Kidney epithelial cell (primary cell): Measurements from ENCODE around the gene GALNT9. TPM values are rescaled to one million over a fixed set of nuclear protein-coding genes. Genes with fewer than 3 reads are reported as not detected.
"Not testable (repeated sequence)": the region's sequence is repeated elsewhere in the genome, so short reads cannot be mapped to it uniquely, and the experiment has no call there.

Experiments
- DNase-seq: peaks from one replicate; pipeline ENCODE4 v3.0.0-alpha.2; 2010; ENCODE audit warnings: low read depth
- H3K27me3 ChIP-seq: 2 replicates; pipeline ENCODE4 v1.6.0; 2011; ENCODE audit warnings: low read length; ENCODE audit not compliant: control insufficient read depth, insufficient read depth
- H3K36me3 ChIP-seq: 2 replicates; pipeline ENCODE4 v1.5.1; 2011; ENCODE audit warnings: low read length; ENCODE audit not compliant: control insufficient read depth, insufficient read depth
- H3K4me3 ChIP-seq: 2 replicates; pipeline ENCODE4 v1.5.1; 2011; ENCODE audit warnings: low read depth, mild to moderate bottlenecking, control low read depth, low read length
- CTCF ChIP-seq: IDR thresholded peaks from 2 replicates; pipeline ENCODE4 v1.5.1; 2011; ENCODE audit warnings: mild to moderate bottlenecking, moderate library complexity, low read length, control low read depth, inconsistent platforms; ENCODE audit not compliant: insufficient read depth, poor library complexity, severe bottlenecking
- total RNA-seq: library from RNA; depleted of rRNA; stranded (reverse); fragments of >200 nt; gene quantifications from 2 replicates; pipeline ENCODE4 v1.2.3, GENCODE V29; 2015

GALNT9 gene
- total RNA-seq, 1 donor from 2014 or later, result 1.5 TPM

GRCh38 chr12:132359971-132360370, 30.6 kb upstream of the GALNT9 start:
- Histone ChIP-seq H3K27me3 (peaks cover 2% of the 10 kb centered on the region), H3K4me3 (no peak overlapping the region), H3K36me3 (no peaks in the 10 kb centered on the region)
- no peak for DNase-seq
- TF ChIP-seq CTCF, result no peak

DNA sequence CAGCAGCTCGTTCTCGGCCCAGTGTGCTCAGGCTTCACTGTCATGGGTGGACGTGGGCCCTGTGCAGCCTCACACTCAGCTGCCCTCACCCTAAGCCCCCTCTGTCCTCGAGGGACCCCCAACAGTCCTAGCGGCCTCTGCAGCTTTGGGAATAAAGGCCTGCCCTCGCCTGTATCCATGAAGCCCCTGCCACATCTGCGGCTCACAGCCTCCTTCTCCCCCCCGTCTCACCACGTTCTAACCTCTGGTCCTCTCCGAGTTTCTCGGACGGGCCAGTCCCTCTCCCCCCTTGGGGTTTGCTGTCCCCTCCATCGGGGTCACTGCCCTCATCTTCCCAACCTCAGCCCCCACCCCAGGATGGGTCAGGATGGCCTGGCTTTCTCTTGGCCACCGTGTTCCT, 30.2 kb upstream of the GALNT9 start:
- Histone ChIP-seq H3K36me3 (no peaks in the 10 kb centered on the region), H3K4me3 (no peak overlapping the region), H3K27me3 (peaks cover 2% of the 10 kb centered on the region)
- no peak for TF ChIP-seq CTCF
- DNase-seq, result no peak

DNA sequence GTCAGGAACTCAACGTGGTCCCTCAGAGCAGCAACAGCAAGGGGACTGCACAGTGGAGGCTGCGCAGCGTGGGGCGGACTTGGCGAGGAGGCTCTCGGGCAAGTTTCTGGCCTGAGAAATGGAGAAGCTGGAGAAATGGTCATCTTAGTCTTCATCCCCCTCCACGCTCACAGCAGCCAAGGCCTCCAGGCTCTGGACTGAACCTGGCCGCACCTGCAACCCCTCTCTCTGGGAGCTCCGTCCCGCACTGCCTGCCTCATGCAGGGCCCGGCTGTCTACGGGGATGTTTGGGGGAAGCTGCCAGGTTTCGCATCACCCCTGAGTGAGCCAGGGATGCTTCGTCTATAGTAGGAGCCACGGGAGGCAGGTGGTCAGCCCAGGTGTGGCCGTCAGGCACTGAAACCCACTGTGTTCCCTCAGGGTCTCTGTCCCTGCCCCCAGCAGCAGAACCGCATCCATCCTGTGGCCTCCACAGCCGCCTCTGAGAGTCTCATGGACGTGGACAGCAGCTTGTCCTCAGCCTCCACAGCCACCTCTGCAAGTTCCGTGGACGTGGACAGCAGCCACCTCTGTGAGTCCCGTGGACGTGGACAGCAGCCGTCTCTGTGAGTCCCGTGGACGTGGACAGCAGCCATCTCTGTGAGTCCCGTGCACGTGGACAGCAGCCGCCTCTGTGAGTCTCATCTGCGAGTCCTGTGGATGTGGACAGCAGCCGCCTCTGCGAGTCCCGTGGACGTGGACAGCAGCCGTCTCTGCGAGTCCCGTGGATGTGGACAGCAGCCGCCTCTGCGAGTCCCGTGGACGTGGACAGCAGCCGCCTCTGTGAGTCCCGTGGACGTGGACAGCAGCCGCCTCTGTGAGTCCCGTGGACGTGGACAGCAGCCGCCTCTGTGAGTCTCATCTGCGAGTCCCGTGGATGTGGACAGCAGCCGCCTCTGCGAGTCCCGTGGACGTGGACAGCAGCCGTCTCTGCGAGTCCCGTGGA, 29.1 kb upstream of the GALNT9 start:
- not testable (repeated sequence) for H3K27me3 ChIP-seq, DNase-seq, H3K36me3 ChIP-seq, H3K4me3 ChIP-seq

DNA sequence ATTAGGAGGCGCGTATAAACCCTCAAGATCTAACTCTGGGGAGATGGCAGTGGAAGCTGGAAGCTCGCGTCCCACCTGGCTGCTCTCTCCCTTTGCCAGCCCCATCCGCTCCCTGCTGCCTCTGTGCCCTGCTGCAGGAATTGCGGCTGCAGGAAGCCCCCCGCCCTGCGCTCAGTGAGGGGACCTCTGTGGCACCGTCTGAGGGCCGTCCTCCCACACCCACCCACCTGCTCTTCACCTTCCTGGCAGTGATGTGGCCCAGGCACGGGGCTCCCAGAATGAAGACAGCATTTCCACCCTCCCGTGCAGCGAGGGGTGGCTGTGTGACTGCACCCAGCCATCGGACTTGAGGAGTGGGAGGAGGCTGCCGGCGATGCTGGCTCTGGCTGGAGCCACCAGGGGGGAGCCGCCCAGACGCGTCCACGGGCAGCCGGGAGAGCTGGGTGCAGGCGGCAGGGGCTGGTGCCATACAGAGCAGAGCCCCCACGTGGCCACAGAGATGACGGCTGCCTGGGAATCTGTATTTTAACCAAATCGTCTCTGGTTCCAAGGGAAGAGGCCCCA, 28.3 kb upstream of the GALNT9 start:
- H3K27me3 ChIP-seq, result peaks cover 4% of the 10 kb centered on the region
- H3K36me3 ChIP-seq, result no peaks in the 10 kb centered on the region
- TF ChIP-seq CTCF, result no peak
- no peak overlapping the region for H3K4me3 ChIP-seq
- DNase-seq, result no peak

GRCh38 chr12:132356691-132357622, 27.6 kb upstream of the GALNT9 start:
- H3K4me3 ChIP-seq, result no peak overlapping the region
- peak; percentile 7 for DNase-seq
- no peaks in the 10 kb centered on the region for H3K36me3 ChIP-seq
- no peak for TF ChIP-seq CTCF
- peaks cover 4% of the 10 kb centered on the region for H3K27me3 ChIP-seq
